A204.1 (cell line): Measurements from ENCODE around the gene MMADHC.

Experiments used
- FAIRE-seq: peaks from 2 replicates; lab custom pipeline; 2012; peaks lifted over from hg19 to GRCh38; lab: Jason Lieb, UNC

Gene MMADHC

DNA sequence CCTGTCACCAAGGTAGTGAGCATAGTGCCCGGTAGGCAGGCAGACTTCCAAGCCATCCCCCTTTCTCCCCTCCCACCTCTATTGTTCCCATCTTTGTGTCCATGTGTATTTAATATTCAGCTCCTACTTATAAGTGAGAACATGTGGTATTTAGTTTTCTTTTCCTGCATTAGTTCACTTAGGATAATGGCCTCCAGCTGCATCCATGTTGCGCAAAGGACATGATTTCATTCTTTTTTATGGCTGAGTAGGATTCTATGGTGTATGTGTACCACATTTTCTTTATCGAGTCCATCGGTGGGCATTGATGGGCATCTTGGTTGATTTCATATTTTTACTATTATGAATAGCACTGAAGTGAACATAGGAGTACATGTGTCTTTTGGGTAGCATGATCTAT, 35.3 kb downstream of the MMADHC start:
- no peak for FAIRE-seq

DNA sequence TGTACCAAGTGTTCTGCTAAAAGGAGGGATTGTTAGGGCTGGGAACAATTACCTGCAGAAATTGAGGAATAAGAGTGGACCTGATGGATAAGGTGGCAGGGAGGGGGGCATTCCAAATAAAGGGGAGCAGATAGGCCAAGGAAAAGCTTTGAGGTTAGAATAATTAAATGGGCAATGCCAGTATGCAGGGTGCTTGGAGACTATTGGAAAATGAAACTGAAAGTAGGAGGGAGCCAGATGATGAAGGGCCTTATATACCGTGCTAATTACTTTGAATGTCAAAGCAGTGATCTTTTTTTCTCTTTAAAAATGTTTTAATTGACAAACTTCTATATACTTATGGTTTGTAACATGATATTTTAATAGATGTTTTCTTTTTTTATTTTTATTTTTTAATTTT, 42.9 kb downstream of the MMADHC start:
- no peak for FAIRE-seq

DNA sequence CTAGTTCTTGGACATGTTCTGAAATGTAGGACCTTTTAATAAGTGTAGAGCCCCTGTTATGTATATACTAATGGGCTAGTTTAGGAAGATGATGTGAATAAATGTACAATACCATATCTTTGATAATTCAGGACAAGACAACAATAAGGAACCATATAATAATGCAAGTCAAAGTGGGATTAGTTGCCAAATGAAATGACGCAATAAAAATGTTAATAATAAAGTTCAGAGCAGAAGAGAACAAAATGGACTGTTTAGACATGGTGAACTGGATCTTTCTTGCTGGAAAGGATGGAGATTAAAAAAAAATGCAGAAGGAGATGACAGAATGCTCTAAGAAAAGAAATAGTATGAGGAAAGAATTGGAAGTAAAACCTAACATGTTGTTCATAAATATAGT, 43.7 kb downstream of the MMADHC start:
- FAIRE-seq, result no peak

DNA sequence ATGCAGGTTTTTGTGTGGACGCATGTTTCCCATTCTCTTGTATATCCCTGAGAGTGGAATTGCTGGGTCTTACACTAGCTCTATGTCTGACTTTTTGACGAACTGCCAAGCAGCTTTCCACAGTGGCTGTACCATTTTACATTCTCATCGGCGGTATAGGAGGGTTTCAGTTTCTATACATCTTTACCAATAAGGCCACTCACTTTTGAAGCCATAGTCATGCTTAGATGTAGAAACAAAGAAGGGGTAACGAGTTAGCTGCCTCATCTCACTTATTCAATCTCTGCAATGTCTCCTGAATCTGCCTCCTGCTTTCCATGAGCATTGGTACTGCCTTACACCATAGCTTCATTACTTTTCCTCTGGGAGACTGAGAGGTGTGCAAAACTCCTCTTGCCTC, 47.4 kb downstream of the MMADHC start:
- no peak for FAIRE-seq

DNA sequence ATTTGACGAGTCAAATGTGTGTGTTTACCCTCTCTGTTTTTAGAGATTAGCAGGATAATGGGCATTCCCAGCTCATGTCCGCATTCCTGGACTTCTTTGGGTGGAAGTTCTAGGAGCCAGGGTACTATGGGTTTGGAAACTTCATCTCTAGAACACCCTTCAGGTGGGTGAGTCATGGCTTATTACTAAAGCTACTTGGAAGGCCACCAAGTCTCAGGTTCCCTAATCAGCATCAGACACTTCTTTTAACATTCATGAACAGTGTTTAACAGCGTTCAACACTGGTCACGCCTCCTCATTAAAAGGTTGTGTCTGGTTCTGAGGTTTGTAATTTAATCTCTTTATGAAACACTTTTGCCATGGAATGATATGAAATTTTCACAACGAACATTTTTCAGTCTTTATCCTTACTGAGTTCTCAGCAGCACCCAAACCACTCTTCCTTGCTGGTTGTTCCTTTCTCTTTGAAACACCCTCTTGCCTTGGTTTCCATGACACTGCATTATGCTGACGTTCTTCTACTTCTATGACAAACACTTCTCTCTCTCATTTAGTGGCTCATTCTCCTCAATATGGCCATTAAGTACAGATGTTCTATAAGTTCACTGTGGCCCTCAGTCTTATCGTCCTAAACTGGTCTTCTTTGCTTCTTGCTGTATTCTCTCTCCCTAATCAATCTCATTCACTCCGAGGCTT, 49.3 kb downstream of the MMADHC start:
- FAIRE-seq, result no peak

DNA sequence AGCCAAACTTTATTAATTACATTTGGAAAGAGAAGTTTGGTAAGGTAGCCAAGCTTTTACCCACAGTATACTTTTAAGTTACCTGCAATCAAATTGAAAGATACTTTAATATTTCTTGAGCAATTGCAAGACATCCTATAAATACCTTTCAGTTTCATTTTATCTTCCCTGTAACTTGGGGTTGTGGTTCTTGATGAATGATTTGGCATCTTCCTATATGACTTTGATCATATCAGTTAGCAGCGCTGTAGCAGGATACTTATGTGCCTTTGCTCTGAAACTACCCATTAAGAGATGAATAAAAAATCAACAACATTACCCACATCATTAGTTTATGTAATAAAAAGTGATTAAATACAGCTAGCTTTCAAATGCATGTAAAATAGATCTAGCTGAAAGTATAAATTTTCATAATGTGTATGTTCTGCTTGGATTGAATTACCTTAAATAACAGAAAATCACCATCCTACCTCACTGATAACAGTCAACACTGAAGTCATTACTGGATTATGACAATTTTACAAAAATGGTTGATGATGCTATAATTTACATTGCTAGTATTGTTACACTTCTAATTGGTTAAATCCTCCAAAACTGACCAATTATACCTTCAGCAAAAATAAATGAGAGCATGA, 50.4 kb downstream of the MMADHC start:
- FAIRE-seq, result no peak

DNA sequence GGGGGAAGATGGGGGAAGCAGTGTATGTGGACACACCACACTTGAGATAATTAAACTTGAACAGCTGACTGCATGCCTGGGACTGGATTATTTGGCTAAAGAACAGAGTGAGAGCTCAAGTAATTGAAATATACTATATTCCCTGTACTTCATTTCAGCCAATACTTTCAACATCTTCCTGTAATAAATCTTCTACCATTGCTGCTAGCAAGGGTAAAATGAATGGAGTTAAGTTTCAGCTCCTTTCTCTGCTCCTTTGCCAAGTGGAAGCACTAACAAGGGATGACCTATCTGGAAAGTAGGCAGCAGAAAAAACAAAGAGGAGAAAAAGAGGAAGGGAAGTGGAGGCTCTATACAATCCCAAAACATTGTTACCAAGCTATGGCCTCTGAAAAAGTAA, 50.9 kb downstream of the MMADHC start:
- FAIRE-seq, result no peak

DNA sequence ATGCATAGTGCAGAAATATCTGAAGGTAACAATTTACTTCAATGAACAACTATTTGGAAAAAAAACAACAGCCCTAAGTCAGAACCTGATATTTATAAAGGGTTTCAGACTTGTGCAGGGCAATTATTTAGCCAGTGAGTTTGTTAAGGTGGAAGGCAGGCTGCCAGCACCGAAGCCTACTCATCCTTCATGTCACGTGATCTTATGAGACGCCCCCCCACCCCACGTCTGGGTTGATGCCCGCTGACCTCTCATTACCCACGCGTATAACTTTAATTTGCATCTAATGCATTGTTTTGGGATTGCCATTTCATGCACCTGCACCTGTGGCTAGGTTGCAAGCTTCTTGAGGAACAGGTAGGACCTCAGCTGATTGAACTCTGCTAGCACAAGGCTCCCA, 52.9 kb downstream of the MMADHC start:
- no peak for FAIRE-seq

DNA sequence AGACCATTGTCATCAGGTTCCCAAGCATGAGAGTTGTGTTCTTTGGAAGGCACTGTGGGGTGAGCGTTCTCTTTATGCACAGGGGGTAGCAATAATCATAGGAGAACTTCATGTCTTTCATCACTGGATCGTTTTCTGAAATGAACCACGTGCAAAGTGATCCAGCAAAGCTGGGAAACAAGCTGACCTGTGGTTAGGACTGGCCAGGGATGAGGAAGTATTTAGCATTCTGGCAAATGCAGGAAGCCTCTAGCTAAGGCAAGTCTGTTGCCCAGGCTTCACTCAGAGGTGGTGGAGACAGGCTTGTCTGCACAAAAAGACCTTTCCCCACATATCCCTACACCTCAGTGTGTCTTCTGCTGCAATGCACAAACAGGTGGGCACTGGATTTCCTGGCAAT, 58.6 kb downstream of the MMADHC start:
- no peak for FAIRE-seq

DNA sequence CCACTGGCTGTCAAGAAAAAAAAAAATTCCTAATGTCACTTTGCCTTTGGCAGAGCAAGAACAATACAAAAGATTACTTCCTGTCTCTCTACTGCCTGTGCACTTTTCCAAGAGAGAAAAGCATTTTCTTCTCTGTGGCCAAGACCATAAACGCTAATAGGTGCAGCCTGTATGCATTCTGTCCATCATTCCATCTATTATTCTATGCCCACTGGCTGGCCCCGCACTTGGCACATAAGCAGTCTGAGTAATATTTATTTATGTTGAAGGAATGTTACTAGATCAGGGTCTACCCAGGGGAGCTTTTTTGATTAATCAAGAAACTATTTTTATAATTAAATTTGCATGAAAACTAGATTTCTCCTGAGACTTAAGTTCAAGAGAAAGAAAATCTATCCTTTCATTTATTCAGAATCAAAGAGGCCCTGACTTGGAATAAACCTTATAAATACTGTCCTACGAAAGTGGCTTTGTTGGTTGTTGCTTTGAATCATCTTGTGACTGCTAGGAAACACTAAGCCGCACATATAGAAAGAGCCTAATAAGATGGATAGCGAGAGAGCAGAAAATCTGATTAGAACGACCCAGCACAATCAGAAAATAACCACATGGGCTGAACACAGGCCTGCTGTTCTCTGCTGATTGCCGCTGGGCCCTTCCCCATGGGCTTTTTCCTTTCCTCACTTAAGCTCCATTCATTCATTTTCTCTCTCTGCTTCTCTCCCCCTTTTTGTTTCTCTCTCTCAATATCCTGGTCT, 59.4 kb downstream of the MMADHC start:
- no peak for FAIRE-seq

DNA sequence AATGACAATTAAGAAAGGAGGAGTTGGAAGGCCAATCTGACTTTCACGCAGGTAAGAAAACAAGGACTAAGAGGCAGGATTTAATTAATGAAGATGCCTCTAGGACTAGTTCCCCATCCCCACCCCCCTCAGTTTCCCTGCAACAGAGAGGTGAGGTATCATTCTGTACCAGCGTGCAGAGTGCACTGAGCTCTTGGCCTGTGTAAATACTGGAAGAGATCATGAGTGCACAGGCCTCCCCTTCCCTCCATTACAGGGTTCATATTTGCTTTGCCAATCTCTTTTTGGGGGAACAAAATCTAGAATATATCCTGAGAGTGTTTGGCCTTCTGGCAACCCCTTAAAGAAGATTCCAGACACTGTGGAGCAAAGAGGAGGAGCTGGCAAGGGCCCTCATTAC, 60.9 kb downstream of the MMADHC start:
- no peak for FAIRE-seq

DNA sequence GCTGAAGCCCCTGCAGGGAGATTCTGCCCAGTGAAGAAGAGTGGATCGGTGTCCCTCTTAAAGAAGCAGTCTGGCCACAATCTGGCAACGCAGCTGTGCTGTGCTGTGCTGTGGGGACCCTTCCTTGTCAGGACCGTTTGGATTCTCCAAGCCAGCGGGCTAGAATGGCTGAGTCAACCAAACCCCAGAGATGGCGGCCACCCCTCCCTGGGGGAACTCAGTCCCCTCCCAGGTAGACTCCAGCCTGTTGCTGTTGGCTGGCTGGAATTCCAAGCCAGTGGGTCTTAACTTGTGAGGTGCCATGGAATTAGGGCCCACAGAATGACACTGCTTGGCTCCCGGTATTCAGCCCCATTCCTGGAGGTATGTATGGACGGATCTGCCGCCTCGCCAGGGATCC, 62.3 kb downstream of the MMADHC start:
- no peak for FAIRE-seq
